K562 (cell line): ENCODE data around the gene GP1BA. TPM values are rescaled to one million over a fixed set of nuclear protein-coding genes. Genes with fewer than 3 reads are reported as not detected.
A peak's percentile ranks its signal among the peaks of the same experiment; 100 is the strongest.

ENCODE experiments used
- ARID4B ChIP-seq: sonication (generic); formaldehyde crosslinking; IDR thresholded peaks from 2 replicates; pipeline ENCODE4 v1.8.0; 2022; ENCODE audit warnings: mild to moderate bottlenecking, missing genetic modification reagents
- BHLHE40 ChIP-seq: IDR thresholded peaks from 2 replicates; pipeline ENCODE4 v1.6.1; 2011; ENCODE audit warnings: low read length, improper control_type of control experiment
- CBFA2T2 ChIP-seq: fragments of 450-650 bp; conservative IDR thresholded peaks from 2 replicates; pipeline ENCODE4 v1.6.1; 2017; ENCODE audit warnings: mild to moderate bottlenecking
- CXXC5 ChIP-seq: fragments of 250-450 bp; sonication (Bioruptor Pico); IDR thresholded peaks from 2 replicates; pipeline ENCODE4 v1.8.0; 2022; ENCODE audit warnings: inconsistent platforms, mild to moderate bottlenecking, moderate library complexity
- EP400 ChIP-seq: fragments of 450-650 bp; IDR thresholded peaks from 2 replicates; pipeline ENCODE4 v1.6.1; 2017; ENCODE audit warnings: antibody characterized with exemption, mild to moderate bottlenecking, moderate library complexity
- FOXA3 ChIP-seq, 2 experiments: fragments of 450-650 bp in 1 of 2; sonication (generic) in 1 of 2; formaldehyde crosslinking; IDR thresholded peaks in 1 of 2; conservative IDR thresholded peaks in 1 of 2; 2 replicates each; pipeline versions ENCODE4 v1.4.0 to v1.8.0; 2020 to 2022; ENCODE audit warnings: mild to moderate bottlenecking in 2 of 2, missing genetic modification reagents in 1 of 2
- HMGN3 ChIP-seq: IDR thresholded peaks from 2 replicates; pipeline ENCODE4 v1.6.1; 2011; ENCODE audit warnings: borderline replicate concordance, low read depth, mild to moderate bottlenecking, mixed read lengths, low read length; ENCODE audit not compliant: insufficient read length; ENCODE audit errors: extremely low read depth
- HOMEZ ChIP-seq: fragments of 250-450 bp; sonication (Bioruptor Pico); IDR thresholded peaks from 2 replicates; pipeline ENCODE4 v1.4.0; 2020; ENCODE audit warnings: mild to moderate bottlenecking, moderate library complexity
- MAZ ChIP-seq, 2 experiments: fragments of 450-650 bp in 1 of 2; sonication (generic) in 1 of 2; formaldehyde crosslinking; IDR thresholded peaks in 1 of 2; conservative IDR thresholded peaks in 1 of 2; 2 replicates each; pipeline versions ENCODE4 v1.4.0 to v1.5.0; 2020; ENCODE audit warnings: mild to moderate bottlenecking in 1 of 2, missing genetic modification reagents in 1 of 2
- NCOR1 ChIP-seq: fragments of 450-650 bp; IDR thresholded peaks from 2 replicates; pipeline ENCODE4 v1.6.1; 2016; ENCODE audit warnings: mild to moderate bottlenecking, moderate library complexity
- SNRNP70 ChIP-seq: fragments of 200-400 bp; formaldehyde crosslinking; optimal IDR thresholded peaks from 2 replicates; pipeline ENCODE3; 2017; ENCODE audit warnings: low read depth, low read length
- SP1 ChIP-seq: sonication (generic); formaldehyde crosslinking; IDR thresholded peaks from 2 replicates; pipeline ENCODE4 v1.8.1; 2022; ENCODE audit warnings: mild to moderate bottlenecking, missing genetic modification reagents
- U2AF1 ChIP-seq: fragments of 200-400 bp; formaldehyde crosslinking; optimal IDR thresholded peaks from 2 replicates; pipeline ENCODE3; 2017; ENCODE audit warnings: mild to moderate bottlenecking, low read depth, low read length, moderate library complexity
- YY1 ChIP-seq, 3 experiments: IDR thresholded peaks; 2 replicates each; pipeline ENCODE4 v1.6.1; 2011; ENCODE audit warnings: low read length in 2 of 3, mild to moderate bottlenecking in 2 of 3, moderate library complexity in 2 of 3, borderline replicate concordance in 1 of 3, control low read depth in 1 of 3, low read depth in 1 of 3; ENCODE audit not compliant: insufficient read depth in 3 of 3, insufficient replicate concordance in 2 of 3, control insufficient read depth in 1 of 3, insufficient read length in 1 of 3; ENCODE audit errors: extremely low read depth in 1 of 3
- ZMIZ1 ChIP-seq, 2 experiments: fragments of 150-350 bp in 1 of 2; IDR thresholded peaks; 2 replicates each; pipeline ENCODE4 v1.6.1; 2012 to 2016; ENCODE audit warnings: low read depth in 2 of 2, low read length in 2 of 2, mild to moderate bottlenecking in 1 of 2, moderate library complexity in 1 of 2
- ZNF766 ChIP-seq: fragments of 200-800 bp; sonication (Bioruptor generic); conservative IDR thresholded peaks from 2 replicates; pipeline ENCODE4 v1.6.1; 2016; ENCODE audit warnings: missing genetic modification characterization, missing compliant biosample characterization
- polyA plus RNA-seq, 8 experiments: library from polyadenylated mRNA; depleted of rRNA in 4 of 8; stranded (reverse) in 5 of 8; unstranded in 3 of 8; fragments of >200 nt; fragmentation: Nextera tagmentation in 2 of 8; fragmentation: Illumina TruSeq in 1 of 8; extraction: Ambion mirVana in 2 of 8; extraction: Trizol in 1 of 8; gene quantifications; 2 replicates each; pipeline versions ENCODE4 v1.2.1 to v1.2.3, GENCODE V29; 2011 to 2014; ENCODE audit warnings: inconsistent platforms in 1 of 8, missing spikeins in 1 of 8
- total RNA-seq, 7 experiments: library from RNA; depleted of rRNA in 6 of 7; stranded (reverse); fragments of >200 nt in 6 of 7; fragmentation: Illumina TruSeq in 2 of 7; extraction: Trizol in 2 of 7; gene quantifications; 2 replicates each; pipeline versions ENCODE4 v1.2.1 to v1.2.3, GENCODE V29; 2011 to 2021; ENCODE audit warnings: low replicate concordance in 1 of 7

The GP1BA gene
- total and polyA plus RNA-seq, 9 of the 15 experiments (the other 6 are each of a cell fraction or from before 2014, with no cell fraction given), result 0.01 TPM; not detected in 8

GRCh38 chr17:4949321-4950074 is 17.4 kb downstream of the GP1BA start (continued):
- peak; percentile 54 for TF ChIP-seq NCOR1
- TF ChIP-seq CBFA2T2, result no peak
- 0 out of 2 replicates have a peak, but pooled peaks have one; percentile 29 for TF ChIP-seq SP1 (CRISPR knock-in tag)
- peak; percentile 22 for TF ChIP-seq U2AF1
- 0 out of 2 replicates have a peak, but pooled peaks have one; percentile 25 for TF ChIP-seq HOMEZ
- no peak for TF ChIP-seq ARID4B
- no peak for TF ChIP-seq SNRNP70
- TF ChIP-seq BHLHE40, result peak; percentile 69
- TF ChIP-seq CXXC5 (CRISPR knock-in tag), result peak; percentile 56
- no peak for TF ChIP-seq FOXA3 (CRISPR knock-in tag; conservative IDR thresholded peaks at IDR 0.05 in 1 of 2, IDR thresholded peaks at IDR 0.05 in 1 of 2)
- TF ChIP-seq HMGN3, result no peak
- TF ChIP-seq EP400, result peak; percentile 79; the same call in 1 of the 2 replicates
- peak; percentile 49 to 64; a peak in 1 of 4 replicates for TF ChIP-seq MAZ (CRISPR knock-in tag; conservative IDR thresholded peaks at IDR 0.05 in 1 of 2, IDR thresholded peaks at IDR 0.05 in 1 of 2)
- TF ChIP-seq YY1 (IDR thresholded peaks at IDR 0.05; ENCODE audit: borderline replicate concordance in 1 of 3, control insufficient read depth in 1 of 3, extremely low read depth in 1 of 3, insufficient read depth in 3 of 3, insufficient read length in 1 of 3, insufficient replicate concordance in 2 of 3, low read depth in 1 of 3, low read length in 2 of 3), result peak in 1 of 3 experiments; percentile 7
- TF ChIP-seq ZNF766 (CRISPR knock-in tag), result peak; percentile 43; the same call in 1 of the 2 replicates
- no peak for TF ChIP-seq ZMIZ1 (IDR thresholded peaks at IDR 0.05; ENCODE audit: low read depth in 2 of 2, low read length in 2 of 2)
